ENCODE results near the gene ADAR.
A peak's percentile ranks its signal among the peaks of the same experiment; 100 is the strongest.

Gene ADAR

DNA sequence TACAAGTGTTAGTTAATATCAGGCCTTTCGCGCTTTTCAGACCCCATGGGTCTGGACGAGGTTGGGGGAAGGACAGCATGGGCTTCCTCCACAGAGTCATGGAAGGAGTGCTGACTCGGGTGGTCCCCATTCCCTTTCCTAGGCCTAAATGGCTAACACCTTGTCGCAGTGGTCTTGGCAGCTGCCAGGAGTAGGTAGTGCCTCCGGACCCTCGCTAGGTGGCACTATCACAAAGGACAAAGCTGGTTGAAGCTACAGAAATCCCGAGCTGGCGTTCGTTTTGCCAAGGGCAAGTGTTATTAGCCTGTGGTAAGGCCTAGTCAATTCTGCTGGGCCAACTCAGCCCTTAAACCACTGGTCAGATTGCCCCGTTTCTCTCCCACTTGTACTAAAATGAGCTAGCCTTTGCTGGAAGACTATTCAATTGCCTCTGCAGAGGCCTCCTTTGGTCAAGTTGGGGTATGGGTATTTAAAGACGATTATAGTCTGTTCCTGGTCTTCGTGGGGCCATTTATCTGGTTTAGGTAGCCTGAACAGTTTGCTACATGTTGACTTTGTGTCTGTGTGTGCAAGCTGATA is 48.4 kb downstream of the ADAR start:
- peak; percentile 14 to 94 (median 81) for DNase-seq

DNA sequence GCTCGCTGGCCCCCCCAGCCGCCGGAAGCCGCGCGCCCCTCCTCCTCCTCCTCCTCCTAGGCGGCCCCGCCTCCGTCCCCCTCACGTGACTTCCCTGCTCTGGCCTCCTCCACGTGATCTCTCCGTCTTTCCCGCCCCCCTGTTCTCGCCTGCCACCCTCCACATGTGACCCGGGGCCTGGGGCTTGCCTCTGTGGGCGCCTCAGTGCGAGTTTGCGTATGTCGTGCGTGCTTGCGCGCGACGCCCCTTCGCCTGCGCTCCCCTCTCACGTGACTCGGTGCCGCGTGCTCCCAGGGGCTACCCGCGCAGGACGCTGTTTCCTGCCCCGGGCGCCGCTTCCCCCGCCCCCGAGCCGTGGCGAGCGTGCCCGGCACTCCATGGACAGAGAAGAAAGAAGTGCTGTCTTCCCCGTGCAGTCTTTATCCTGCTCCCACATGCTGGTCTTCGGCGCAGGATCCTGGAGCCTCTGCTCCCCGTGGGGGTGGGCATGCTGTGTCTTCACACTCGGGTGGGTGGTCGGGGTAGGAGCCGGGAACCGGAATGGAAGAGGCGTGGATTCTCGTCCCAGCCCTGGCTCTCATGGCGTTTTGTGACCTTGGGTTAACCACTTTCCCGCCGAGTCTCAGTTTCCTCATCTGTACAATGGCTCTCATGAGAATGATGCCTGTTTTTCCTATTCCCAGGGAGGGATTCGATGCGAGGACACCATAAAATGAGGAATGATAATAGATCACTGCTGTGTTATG is 49.1 kb downstream of the ADAR start:
- peak; percentile 84 to 100 (median 99) for DNase-seq

DNA sequence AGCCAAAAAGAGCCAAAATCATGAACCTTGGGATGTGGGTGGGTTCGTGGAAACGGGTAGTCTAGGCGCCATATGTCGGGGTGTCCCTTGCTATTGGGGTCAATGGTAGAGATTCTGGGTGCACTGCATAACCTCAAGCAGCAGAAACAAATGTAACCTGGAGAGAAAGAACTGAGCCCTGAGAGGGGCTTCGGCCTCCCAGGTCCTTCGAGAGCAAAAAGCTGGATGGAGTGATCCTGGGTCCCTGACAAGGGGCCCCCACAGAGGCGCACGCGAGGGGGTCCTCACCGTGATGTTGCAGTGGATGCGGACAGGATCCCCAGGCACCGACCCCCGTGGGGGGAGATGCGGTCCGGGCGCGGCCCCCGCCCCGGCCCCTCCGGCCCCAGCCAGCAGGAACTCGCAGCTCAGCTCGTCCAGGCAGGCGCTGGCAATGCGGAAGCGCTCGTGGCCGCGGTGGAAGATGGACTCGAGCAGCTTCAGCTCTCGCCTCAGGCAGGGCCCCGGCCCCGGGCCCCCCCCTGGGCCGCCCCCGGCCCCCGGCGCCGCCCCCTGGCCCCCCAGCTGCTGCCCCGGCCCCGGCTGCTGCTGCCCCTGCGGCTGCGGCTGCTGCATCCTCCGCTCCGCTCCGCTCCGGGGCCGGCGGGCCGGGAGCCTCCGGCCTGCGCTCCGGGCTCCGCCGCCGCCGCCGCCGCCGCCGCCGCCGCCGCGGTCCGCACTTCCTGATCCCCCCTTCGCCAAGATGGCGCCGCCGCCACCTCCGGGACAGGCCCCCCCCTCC is 49.9 kb downstream of the ADAR start, which contains the start of gene UBE2Q1:
Gene UBE2Q1, minus strand, starts transcription at position 724 of the 781 bp plus-strand sequence. Its CDS starts 109 bp downstream, at position 615.
- peak in 21 of 58 donors; percentile 11 to 68 (median 43) for DNase-seq

DNA sequence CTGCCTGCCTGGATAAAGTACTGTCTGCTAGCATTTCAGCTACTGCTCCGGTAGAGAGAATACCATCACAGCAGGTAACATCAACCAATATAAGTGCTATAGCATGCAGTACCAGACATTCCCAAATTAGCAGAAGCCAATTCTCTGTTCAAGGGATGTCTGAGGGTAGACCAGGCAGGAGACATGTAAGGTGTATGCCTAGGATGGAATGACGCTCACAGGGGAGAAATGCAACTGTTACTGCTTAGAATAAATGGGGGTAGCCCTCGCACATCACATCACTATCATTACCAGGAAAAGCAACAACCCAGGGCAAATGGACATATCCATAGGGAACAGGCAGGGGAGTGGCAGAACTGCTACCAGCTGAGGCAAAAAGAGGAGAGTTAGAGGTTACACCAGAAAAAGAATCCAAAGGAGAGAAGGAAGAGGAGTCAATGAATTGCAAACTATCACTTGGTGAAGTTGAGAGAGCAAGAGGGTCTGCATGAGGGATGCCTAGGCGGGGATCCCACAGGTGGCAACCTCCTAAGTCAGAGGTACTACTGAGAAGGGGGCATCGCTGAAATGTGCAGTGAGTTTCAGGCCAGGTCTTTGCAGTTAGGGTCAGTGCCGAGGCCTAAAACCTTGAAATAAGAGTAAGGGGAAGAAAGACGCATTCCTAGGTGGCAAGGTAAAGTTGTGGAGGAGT is 50.6 kb downstream of the ADAR start:
- no peak for DNase-seq

DNA sequence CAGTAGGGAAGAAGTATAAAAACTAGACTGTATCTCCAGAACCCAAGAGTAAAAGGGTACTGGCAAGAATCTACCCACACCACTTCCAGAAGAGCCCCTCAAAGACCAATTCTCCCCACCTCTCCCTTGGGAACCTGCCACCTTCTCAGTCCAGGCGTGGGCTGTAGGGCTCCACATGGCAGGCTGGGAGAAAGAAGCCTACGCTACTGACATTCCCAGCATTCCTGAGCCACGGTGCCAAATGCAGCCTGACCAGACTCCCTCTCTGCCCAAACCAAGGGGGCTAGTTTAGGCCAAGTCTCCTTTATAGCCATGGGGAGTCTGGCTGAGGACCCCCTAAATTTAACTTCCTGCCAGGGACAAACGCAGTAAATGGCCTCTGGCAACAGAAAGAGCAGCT is 51.6 kb downstream of the ADAR start:
- no peak for DNase-seq

DNA sequence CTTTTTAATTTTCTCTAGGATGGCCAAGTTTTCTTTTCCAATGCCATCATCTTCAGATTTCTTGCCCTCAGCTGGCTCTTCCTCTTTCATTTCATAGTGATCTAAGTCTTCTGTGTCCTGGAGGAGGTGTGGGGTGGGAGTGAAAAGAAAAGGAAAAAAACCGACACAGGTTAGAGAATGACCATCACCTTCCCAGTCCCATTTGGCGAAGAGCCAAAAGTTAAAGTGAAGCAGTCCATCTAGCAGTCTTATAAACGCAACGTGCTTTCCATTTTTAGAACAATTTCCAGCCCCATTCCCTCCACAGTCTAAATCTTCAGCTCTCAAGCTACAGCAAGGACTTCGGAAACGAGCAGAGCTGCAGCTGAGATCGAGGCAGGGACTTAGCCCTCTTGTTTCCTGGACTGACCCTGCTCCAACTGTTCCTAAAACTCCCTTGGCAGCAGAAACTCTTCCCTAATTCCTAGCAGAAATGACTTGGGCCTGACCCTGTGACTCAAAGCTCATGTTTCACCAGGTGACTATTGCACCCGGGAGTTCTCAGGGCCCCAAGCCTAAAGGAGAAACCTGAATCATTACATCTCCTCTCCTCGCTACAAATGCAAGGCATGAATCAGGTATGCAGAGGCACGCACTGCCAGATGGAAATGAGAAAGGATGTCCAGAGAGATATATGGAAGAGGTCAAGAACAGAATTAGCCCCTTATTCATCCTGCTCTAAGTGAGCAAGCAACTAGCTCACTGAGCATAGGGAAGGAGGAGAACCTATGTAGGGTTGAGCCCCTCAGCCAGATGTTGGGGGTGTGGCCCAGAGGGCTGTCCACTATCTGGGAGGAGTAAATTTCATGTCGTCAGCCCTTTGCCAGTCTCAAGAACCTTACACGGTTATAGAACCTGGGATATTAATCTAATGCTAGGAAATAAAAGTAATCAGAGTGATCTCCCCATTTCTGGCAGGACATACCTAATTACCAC is 54.6 kb downstream of the ADAR start:
- DNase-seq: no peak

DNA sequence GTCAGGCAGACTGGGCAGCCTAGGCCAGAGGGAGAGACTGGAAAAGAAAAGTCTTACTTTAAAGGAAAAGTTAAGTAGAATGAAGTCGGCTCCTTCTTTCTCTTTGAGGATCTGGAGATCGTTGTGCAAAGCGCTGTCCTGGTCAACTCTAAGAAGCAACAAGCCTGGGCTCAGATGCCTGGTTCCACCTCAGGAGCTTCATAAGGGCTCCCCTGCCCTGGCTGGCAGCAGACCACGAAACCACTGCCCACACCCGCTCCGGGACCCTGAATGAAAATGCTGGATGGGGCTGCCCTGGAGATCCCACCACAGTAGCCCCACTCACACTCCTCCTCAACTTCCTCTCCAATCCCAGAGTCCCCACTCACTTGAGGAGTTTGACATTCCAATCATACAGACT is 56.0 kb downstream of the ADAR start:
- no peak for DNase-seq

DNA sequence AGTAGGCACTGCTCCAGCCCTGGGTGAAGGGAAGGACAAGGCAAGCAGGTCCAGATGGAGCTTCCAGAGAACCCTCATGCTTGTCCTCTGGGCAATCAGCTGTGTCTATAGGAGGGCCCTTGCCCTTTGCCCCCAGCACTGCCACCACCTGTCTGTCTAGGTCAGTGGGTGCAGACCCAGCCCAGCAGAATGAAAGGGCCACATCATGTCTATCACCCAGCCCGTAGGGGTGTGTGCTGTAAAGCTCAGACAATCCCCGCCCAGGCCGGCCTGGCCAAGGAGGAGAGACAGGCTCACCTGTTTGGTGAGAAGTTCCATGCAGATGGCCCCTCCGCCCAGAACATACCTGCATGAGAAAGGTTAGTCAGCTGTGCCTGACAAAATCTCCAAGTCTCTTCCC is 56.5 kb downstream of the ADAR start:
- DNase-seq: no peak

DNA sequence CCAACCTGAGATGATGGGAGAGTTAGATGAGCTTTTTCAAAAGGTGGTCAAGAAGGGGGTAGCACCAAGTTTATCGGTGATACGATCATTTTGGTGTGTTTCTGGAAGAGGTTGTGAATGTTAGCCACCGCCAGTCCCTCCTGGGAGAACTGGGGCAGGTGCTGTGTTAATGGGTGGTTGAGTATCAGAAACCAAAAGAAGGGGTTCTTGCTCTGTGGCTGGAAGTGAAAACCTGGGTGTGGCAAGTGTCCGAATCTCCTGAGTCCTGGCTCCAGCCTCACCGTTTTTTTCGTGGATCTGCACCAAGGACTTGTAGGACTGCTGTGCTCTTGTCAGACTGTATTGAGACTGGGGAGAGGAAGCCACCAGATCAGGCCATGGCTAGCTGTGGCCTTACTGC is 57.3 kb downstream of the ADAR start:
- no peak for DNase-seq

DNA sequence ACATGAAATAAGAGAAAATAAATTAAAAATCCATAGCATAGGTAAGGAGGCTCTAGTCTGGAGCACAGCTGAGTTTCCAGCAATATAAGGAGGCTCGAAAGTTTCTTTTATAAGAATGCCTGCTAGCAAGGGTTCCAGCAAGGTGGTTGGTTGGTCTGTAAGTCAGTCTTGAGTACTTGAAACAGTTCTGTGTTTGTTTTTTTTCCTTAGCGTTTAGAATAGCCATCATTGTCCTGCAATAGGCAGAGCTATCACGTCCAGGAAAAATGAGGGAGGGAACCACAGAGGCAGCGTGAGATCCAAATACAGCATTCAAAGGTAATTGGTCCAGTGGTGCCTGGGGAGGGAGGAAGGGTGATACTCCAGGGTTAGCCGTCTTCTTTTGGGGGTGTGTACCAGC is 57.9 kb downstream of the ADAR start:
- DNase-seq: no peak

DNA sequence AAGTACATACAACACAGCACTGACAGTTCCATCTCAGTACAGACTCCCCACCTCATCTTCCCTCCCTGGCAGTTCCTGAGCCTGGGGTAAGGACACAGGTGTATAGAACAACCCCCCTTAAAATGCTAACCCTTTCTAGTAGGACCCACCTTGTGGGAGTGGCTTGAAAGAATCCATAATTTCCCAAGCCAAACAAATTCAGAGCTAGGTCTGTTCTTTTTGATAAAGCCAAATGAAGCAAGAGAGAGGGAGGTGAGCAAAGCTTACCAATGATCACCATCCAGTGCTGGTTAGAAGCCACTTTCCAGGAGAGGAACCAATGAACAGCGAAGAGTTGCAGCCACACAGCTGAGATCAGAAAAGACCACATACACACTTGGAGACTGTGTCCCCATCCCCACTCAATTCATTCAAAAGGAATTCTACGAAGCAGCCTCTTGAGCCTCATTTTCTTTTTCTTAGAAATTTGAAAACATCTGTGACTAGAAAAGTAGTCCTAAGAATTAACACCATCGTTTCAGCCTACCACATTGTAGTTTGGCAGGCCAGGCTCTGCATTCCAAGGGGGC is 58.7 kb downstream of the ADAR start:
- DNase-seq: no peak

DNA sequence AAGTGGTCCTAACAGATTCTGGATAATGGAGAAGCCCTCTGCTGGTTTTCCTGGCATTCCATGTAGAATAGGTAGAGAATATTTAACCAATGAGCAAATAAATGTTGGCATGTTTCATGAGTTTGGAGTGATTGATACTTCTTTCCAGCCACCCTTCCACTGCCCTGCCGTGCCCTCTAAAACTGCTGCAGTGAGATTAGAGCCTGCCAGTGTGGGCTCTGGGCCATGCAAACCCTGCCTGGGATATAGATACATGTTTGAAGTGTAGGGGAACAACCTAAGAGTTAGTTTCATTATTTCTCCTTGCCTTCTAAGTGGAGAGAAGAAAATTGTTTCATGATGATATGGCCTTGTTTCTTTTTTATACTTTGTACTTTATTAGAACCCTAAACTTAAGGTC is 60.0 kb downstream of the ADAR start:
- DNase-seq: no peak

DNA sequence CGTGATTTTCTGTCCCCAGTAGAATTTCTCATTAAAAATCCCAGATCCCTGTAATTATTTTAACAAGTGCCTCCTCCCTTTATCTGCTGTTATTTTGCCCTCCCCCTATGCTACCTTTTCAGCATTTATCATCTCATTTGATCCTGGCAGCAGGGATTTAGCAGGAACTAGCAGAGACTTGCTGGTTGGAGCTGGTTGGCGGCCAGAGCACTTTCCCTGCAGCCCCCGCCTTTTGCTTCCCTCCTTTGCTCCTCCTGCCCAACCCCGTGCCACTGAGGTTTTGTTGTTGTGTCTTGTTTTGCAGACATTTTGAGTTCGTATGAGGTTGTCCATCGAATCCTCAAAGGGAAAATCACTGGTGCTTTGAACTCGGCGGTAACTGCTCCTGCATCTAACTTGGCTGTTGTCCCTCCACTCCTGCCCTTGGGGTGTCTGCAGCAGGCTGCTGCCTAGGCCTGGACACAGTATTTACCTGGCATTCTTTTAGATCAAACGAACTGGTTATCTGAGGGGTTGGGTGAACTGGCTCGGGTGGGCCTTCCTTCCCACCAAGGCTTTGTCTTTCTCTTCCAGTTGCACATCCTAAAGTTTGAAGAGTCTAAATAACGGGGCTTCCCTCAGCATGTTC is 60.8 kb downstream of the ADAR start:
- DNase-seq: no peak

DNA sequence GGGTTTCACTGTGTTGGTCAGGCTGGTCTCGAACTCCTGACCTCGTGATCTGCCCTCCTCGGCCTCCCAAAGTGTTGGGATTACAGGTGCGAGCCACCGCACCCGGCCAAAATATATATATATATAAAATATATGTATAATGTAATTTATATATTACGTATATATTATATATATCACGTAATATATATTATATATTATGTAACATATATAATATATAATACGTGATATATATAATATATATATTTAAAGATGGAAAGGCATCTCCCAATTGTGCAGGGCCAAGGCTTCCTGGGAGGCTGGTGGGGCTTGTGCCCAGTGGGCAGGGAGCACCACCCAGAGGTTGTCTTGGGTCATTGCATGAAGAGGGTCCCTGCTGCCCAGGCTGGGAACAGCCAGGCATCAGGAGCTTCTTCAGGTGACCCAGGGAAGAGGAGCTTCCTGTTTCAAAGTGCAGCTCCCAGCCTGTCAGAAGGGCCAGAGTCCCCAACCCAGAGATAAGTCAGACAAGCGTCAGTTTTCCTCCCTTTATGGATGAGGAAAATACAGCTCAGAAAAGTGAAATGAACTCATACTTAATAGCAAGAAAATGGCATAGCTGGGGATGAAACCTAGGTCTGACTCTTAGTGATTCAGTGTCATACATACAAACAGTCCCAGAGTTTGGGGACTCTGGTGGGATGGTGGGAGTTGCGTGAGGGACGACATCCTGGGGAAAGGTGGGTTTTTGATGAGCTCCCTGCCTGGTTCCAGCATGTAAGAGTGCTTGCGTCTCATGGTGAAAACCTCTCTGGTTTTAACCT is 61.5 kb downstream of the ADAR start:
- DNase-seq: peak in 39 of 58 donors; percentile 3 to 67 (median 20)

DNA sequence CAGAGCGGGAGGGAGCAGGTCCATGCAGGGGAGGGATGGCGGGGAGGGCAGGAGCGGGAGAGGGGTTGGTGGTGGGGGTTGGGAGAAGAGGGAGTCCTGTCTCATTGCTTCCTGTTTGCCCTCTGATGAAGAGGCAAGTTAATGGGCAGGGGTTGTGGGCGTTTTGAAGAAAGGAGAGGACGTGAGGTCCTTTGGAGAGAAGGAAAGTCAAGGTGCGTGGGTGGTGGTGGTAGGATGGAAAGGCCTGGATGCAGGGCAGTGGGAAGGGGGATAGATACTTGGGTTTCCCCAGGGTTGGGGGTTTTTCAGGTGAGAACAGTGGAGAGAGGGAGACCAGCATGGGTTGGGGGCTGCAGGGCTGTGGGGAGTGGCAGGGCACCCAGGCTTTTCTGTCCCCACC is 66.8 kb downstream of the ADAR start:
- DNase-seq: no peak

DNA sequence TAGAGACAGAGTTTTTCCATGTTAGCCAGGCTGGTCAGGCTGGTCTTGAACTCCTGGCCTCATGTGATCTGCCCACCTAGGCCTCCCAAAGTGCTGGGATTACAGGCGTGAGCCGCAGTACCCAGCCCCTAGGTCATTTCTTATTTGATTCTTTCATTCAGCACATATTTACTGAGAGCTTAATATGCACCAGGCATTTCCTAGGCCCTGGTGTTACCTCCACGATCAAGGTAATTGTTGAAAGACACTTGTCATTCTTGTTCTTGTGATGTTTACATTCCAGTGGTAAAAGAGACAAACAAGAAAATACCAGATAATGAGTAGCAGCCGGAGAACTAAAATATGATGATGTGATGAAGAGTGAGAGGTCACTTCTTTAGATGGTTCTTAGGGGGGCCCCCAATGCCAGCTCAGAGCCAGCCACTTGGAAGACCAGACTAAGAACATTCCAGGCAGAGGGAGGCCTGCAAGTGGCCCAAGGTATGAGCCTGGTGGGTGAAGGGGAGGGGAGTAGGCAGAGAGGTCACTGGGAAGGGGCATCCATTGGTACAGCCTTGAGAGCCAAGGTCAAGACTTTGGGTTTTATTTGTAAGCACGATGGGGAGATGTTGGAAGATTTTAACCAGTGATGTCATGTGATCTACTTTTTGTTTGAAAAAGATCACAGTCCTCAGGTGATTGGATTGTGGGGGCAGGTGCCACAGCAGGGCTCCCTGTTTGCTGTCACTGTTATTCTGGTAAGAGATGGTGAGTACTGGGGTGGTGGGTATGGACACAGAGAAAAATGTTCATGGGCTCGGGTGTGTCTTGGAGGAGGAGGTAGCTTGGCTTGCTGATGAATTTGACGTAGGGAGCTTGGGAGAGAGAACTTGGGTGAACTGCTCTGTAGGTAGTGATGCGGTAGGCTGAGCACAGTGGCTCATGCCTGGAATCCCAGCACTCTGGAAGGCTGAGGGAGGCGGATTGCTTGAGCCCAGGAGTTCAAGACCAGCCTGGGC is 68.2 kb downstream of the ADAR start:
- no peak for DNase-seq

DNA sequence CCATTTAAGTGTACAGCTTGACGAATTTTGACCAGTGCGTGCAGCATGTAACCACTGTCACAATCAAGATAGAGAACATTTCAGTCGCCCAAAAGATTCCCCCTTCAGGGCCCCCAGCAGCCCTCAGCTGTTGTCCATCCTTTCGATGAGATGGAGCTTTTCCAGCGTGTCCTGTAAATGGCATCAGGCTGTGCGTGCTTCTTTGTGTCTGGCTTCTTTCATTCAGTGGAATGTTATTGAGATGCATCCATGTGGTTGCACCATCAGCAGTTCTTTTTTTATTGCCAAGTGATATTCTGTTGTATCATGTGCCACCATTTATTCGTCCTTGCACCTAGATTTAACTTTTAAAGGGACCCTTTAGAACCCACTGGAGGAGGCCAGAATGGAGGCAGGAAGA is 71.4 kb downstream of the ADAR start:
- no peak for DNase-seq

Data from anterior cingulate cortex (tissue), 58 donors.